Brain pericyte (primary cell): ENCODE measurements around the gene UBALD2.
"Not testable (repeated sequence)": the region's sequence is repeated elsewhere in the genome, so short reads cannot be mapped to it uniquely, and the experiment has no call there.

Source experiments
- DNase-seq: peaks from one replicate; pipeline ENCODE4 v3.0.0-alpha.2; 2012; ENCODE audit warnings: low read depth, low spot score

The UBALD2 gene

GRCh38 chr17:76244721-76245120, 20.4 kb upstream of the UBALD2 start:
- DNase-seq = not testable (repeated sequence)

- DNase-seq = peak; percentile 25
These were observed 18.8 kb upstream of the UBALD2 start for GRCh38 chr17:76246080-76247066.

- DNase-seq = no peak
These were observed 17.8 kb upstream of the UBALD2 start for GRCh38 chr17:76247304-76247703.

- no peak for DNase-seq
These were observed 16.9 kb upstream of the UBALD2 start for GRCh38 chr17:76248013-76248782.

GRCh38 chr17:76250141-76250540, 15.0 kb upstream of the UBALD2 start:
- DNase-seq = no peak

GRCh38 chr17:76251478-76252039, 13.6 kb upstream of the UBALD2 start:
- no peak for DNase-seq

- DNase-seq = no peak
These were observed 12.9 kb upstream of the UBALD2 start for GRCh38 chr17:76252040-76252954.

GRCh38 chr17:76252967-76253766, 12.0 kb upstream of the UBALD2 start:
- DNase-seq = not testable (repeated sequence)

GRCh38 chr17:76253841-76254240, 11.3 kb upstream of the UBALD2 start:
- no peak for DNase-seq

GRCh38 chr17:76254275-76254674, 10.9 kb upstream of the UBALD2 start:
- no peak for DNase-seq

- no peak for DNase-seq
These were observed 9.2 kb upstream of the UBALD2 start for GRCh38 chr17:76255801-76256429.

GRCh38 chr17:76256430-76257050, 8.6 kb upstream of the UBALD2 start:
- not testable (repeated sequence) for DNase-seq

GRCh38 chr17:76260220-76260619, 4.9 kb upstream of the UBALD2 start:
- DNase-seq = no peak

GRCh38 chr17:76260669-76261068, 4.5 kb upstream of the UBALD2 start:
- no peak for DNase-seq

GRCh38 chr17:76261421-76262215, 3.5 kb upstream of the UBALD2 start:
- no peak for DNase-seq

GRCh38 chr17:76262732-76263344, 2.3 kb upstream of the UBALD2 start:
- no peak for DNase-seq

- no peak for DNase-seq
These were observed 1.3 kb upstream of the UBALD2 start for GRCh38 chr17:76263896-76264295.

- no peak for DNase-seq
These were observed 758 bp upstream of the UBALD2 start for GRCh38 chr17:76264425-76264754.
